Measurements from ENCODE around the gene NAB1.

DNA sequence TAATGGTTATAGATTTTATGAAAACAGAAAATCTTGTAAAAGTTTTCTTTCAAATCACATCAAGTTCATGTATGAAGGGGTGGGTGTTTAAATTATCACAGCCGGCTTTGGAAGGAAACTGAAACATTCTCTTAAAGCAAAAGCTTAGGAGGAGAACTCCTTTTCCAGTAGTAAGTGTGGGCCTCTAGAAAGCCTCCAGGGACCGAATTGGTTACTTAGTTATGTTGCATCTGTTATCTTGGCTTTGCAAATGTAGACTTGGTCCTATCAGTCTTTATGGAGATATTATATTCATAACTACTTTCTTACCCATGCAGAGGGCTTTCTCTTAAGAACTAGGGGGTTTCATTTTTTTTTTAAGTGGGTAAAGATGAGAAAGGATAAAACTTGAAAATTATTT is 7.4 kb downstream of the NAB1 start:
- TF ChIP-seq, protein P1, sequence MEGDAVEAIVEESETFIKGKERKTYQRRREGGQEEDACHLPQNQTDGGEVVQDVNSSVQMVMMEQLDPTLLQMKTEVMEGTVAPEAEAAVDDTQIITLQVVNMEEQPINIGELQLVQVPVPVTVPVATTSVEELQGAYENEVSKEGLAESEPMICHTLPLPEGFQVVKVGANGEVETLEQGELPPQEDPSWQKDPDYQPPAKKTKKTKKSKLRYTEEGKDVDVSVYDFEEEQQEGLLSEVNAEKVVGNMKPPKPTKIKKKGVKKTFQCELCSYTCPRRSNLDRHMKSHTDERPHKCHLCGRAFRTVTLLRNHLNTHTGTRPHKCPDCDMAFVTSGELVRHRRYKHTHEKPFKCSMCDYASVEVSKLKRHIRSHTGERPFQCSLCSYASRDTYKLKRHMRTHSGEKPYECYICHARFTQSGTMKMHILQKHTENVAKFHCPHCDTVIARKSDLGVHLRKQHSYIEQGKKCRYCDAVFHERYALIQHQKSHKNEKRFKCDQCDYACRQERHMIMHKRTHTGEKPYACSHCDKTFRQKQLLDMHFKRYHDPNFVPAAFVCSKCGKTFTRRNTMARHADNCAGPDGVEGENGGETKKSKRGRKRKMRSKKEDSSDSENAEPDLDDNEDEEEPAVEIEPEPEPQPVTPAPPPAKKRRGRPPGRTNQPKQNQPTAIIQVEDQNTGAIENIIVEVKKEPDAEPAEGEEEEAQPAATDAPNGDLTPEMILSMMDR (conservative IDR thresholded peaks at IDR 0.05; ENCODE audit: low read depth, low read length): no peak
- no peak for TF ChIP-seq EZH2 (IDR thresholded peaks at IDR 0.05; ENCODE audit: borderline replicate concordance, low read depth, low read length, poor library complexity, severe bottlenecking)
